Tibial nerve (tissue), 4 donors: Measurements from ENCODE around the gene PRKCZ.

ENCODE experiments used
- CTCF ChIP-seq, 5 experiments: fragments of 200-600 bp in 3 of 5; fragments of 450-650 bp in 2 of 5; sonication (generic) in 3 of 5; IDR thresholded peaks; one replicate each; pipeline ENCODE4 v1.5.1; 2016 to 2019; ENCODE audit warnings: antibody characterized with exemption in 5 of 5, mild to moderate bottlenecking in 3 of 5, moderate library complexity in 2 of 5
- EP300 ChIP-seq, 2 donors: sonication (generic); formaldehyde crosslinking; IDR thresholded peaks; one replicate each; pipeline ENCODE4 v1.6.1; 2017; ENCODE audit warnings: antibody characterized with exemption in 2 of 2, mild to moderate bottlenecking in 1 of 2
- POLR2A ChIP-seq, 2 donors: fragments of 450-650 bp; IDR thresholded peaks; one replicate each; pipeline ENCODE4 v1.6.1; 2017; ENCODE audit warnings: antibody characterized with exemption in 2 of 2, mild to moderate bottlenecking in 2 of 2, moderate library complexity in 2 of 2

- no peak for TF ChIP-seq EP300 (IDR thresholded peaks at IDR 0.05)
- no peak for TF ChIP-seq CTCF (IDR thresholded peaks at IDR 0.05)
- TF ChIP-seq POLR2A (IDR thresholded peaks at IDR 0.05) = no peak
Observed at GRCh38 chr1:2135941-2136340, 85.7 kb downstream of the PRKCZ start.
